HPDE6-E6E7 (cell line): Measurements from ENCODE around the gene SLC1A7.

ENCODE experiments used
- DNase-seq: peaks from one replicate; pipeline ENCODE4 v3.0.0; 2011; ENCODE audit warnings: missing footprints; ENCODE audit errors: extremely low spot score

SLC1A7 gene

GRCh38 chr1:53062708-53063591 lies 79.5 kb downstream of the SLC1A7 start:
- no peak for DNase-seq

DNA sequence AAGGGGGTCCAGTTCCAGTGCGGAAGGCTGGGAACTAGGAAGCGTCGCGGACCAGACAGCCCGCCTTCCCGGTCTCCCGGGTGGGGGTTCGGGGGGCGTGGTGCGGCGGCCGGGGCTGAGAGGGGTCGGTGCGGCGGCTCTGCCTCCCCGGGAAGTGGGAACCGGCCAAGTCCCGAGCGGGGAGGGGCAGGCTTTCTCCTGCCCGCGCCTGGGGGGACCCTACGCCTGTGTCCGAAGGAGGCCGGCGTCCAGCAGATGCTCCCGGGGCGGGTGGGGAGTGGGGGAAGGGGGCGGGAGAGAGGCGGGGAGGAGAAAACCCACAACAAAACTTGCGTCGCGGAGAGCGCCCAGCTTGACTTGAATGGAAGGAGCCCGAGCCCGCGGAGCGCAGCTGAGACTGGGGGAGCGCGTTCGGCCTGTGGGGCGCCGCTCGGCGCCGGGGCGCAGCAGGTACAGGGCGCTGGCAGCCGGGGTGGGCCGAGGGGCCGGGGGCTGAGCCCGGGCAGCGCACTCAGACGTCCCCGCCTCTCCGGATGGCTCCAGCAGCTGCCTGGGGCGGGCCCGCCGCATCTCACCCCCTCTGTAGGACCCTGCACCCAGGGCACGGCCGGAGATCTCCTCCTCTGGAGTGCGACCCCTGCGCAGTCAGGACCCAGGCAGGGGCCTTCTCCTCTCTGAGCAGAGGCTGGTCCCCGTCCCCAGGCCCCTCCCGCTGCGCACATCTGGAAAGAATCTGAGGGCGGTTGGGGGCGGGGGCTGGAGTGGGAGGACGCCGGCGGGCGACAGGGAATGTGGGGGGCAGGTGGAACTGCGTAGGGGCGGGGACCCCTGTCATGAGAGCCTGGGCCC lies 80.4 kb downstream of the SLC1A7 start, which contains the start of gene PODN:
Gene PODN, plus strand, starts transcription at position 355 of the 849 bp plus-strand sequence. CDS start 7,643 bp downstream, outside the sequence.
- DNase-seq: no peak

- DNase-seq: no peak
Measured at GRCh38 chr1:53061123-53061858, 81.1 kb downstream of the SLC1A7 start.

DNA sequence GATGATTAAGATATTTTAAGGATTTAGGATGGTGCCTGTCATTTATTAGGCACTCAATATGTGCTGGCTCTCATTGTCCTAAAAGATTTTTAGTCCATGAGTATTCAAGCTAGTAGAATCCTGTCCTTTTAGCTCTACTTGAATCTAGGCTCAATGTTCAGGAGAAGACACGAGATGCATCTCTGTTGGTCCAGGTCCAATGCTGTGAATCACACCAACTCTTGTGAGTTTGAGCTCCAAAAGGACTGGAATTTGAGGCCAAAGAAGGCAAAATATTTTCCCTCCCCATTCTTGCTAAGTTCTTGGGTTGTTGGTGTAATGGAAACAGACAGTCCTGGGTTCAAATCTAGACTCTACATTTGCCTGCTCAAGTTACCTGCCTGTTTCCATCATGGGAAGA lies 81.9 kb downstream of the SLC1A7 start:
- DNase-seq: no peak

- no peak for DNase-seq
Measured at GRCh38 chr1:53057127-53057526, 85.3 kb downstream of the SLC1A7 start.

DNA sequence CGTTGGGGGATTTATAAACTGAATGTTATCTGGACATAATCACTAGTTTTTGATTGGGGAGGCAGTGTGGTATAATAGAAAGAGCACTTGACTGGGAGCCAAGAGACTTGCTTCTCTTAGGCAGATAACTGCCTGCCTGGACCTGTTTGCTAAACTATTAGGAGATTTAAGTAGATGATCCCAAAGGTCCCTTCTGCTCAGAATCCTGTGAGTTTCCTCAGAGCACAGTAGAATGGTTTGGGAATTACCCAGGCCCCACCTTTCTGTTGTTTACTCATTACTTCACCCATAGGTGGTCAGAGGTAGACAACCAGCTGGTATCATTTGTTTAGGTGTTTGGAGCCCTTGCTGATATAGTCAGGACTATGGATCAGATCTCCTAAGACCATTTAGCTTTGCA lies 90.8 kb downstream of the SLC1A7 start:
- DNase-seq: no peak

- DNase-seq: no peak
Measured at GRCh38 chr1:53050310-53050709, 92.1 kb downstream of the SLC1A7 start.

DNA sequence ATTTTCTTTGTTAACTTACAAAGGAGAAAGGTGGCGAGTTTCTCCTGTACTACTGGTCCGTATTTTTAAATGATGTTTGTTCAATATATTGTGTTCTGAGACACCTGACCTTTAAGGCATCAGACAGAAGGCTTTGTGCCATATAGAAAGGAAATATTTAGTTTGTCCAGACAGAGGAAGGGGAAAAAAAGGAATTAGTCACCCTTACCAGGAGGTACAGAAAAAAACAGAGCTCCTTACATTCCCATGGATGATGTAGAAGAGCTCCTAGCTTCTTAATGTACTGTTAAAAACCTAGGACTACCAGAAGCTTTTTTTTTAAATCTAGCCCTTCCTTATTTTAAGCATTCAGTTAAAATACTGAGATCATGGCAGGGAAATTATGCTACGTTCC lies 92.9 kb downstream of the SLC1A7 start:
- no peak for DNase-seq

DNA sequence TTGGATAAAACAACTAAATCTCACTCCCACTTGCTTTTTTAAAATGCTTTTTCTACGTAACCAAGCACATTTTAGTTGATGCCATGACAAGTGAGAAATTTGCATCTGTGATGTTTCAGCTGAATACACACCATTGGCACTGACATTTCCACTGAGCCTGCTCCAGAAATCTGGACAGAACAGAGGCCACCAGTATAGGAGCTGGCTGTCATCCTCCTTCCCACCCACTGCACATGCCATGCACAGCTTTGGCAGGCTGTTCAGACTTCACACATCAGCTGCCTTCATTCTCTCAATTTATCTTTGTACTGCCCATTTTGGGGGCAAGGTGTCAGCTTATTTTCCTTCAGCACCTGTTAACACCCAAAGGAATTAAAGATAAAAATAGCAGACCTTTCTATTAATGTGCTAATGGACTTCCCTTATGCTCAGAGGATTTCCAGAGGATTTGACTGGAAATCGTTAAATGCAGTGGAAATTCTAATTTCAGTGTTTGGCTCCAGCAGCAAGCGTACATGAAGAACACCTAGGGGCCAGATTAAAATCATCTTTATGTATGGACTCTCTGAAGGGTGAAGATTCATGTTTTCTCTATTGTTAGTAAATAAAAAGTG lies 93.4 kb downstream of the SLC1A7 start:
- DNase-seq: no peak

DNA sequence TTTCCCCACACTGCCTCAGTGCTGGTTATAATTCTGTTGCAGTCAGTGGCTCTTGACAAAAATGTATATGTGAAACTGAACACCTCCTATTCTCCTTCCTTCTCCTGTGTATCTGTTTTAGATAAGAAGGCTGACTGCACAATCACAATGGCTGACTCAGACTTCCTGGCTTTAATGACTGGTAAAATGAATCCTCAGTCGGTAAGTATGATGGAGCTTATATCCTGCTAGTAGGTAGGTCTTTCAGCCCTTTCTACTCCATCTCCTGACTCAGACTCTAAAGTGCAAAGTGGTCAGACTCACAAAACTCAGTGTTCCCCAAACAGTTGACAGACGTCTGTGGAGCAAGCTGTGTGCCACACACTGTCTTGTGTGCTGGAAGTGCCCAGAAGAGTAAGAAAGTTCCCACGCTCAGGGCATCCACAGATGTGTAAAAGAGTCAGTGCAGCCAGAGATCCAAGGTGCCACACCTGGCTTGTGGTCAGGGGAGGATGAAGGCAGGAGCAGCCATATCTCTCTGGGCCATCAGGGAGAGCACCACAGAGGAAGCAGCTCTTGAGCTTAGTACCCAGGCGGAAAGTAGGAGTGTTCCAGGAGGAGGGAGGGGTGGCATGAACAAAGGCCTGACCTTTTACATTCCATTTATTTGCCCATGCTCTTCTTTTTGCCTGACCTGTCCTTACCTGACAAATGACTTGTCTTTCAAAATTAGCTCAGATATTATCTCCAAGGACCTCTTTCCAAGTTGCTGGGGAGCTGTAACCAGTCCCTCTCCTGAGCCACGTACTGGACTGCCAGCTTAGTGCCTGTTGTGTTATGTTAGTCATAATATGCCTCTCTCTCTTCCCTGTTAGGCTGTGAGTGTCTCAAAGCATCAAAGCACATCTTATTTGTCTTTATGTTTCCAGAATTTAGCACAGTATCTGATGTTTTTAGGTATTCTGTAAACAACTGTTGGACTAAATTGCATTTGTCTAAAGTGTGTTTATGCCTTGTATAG lies 94.4 kb downstream of the SLC1A7 start:
- peak; percentile 41 for DNase-seq

- no peak for DNase-seq
Measured at GRCh38 chr1:53046930-53047329, 95.5 kb downstream of the SLC1A7 start.

- no peak for DNase-seq
Measured at GRCh38 chr1:53044926-53045325, 97.5 kb downstream of the SLC1A7 start.

DNA sequence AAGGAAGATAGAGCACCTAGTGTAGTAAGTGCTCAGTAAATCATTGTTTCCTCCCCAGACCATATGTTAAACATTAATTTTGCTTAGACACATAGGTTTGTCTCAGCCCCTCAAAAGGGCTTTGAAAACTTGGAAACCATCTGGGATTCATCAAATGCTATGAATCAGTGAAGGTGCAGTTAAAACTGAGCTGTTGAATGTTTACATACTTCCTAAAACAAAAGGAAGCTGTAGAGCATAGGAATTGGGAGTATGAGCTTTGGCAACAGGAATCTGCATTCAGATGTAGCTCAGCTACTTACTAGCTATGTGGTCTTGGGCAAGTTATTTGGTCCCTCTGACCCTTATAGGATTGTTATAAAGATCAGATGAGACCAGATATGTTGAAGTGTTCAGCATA lies 99.2 kb downstream of the SLC1A7 start:
- DNase-seq: no peak

DNA sequence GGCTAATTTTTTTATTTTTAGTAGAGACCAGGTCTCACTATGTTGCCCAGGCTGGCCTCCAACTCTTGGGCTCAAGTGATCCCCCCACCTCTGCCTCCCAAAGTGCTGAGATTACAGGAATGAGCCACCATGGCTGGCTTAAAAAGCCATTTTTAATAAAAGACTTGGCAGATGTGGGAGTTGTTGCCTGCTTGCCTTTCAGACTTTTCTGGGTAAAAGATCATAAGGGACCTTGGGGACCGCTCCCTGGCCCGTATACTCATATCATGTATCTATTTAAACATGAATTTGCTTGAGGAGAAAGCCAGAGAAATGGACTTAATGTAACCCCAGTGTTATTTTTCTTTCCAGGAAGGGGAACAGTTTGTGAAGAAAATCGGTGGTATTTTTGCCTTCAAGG lies 103.9 kb downstream of the SLC1A7 start:
- no peak for DNase-seq
